ENCODE results near the gene CDKAL1. TPM values are rescaled to one million over a fixed set of nuclear protein-coding genes. Genes with fewer than 3 reads are reported as not detected.

The CDKAL1 gene
- total and polyA plus RNA-seq, 2 of the 8 experiments (the other 6 are each of a cell fraction or from before 2014, with no cell fraction given), result 8.4 to 24.6 TPM

GRCh38 chr6:20509212-20509611 lies 25.0 kb upstream of the CDKAL1 start:
- H2AFZ ChIP-seq (ENCODE audit: low read length), result no peak overlapping the region
- TF ChIP-seq, protein P1, sequence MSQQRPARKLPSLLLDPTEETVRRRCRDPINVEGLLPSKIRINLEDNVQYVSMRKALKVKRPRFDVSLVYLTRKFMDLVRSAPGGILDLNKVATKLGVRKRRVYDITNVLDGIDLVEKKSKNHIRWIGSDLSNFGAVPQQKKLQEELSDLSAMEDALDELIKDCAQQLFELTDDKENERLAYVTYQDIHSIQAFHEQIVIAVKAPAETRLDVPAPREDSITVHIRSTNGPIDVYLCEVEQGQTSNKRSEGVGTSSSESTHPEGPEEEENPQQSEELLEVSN (IDR thresholded peaks at IDR 0.05), result no peak
- TF ChIP-seq, protein P2, sequence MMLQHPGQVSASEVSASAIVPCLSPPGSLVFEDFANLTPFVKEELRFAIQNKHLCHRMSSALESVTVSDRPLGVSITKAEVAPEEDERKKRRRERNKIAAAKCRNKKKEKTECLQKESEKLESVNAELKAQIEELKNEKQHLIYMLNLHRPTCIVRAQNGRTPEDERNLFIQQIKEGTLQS (IDR thresholded peaks at IDR 0.05; ENCODE audit: insufficient read depth, low read depth, low read length), result no peak
- TF ChIP-seq SAP30 (IDR thresholded peaks at IDR 0.05; ENCODE audit: insufficient read depth, insufficient replicate concordance, low read length) (no peak), BCL11A (IDR thresholded peaks at IDR 0.05; ENCODE audit: low read depth in 2 of 2, low read length in 2 of 2) (no peak), KDM5A (IDR thresholded peaks at IDR 0.05; ENCODE audit: low read length) (no peak), ATF2 (IDR thresholded peaks at IDR 0.05; ENCODE audit: low read length) (no peak), CHD1 (IDR thresholded peaks at IDR 0.05; ENCODE audit: low read depth, low read length) (no peak), HDAC6 (IDR thresholded peaks at IDR 0.05; ENCODE audit: low read depth, low read length) (no peak), FOSL1 (IDR thresholded peaks at IDR 0.05; ENCODE audit: insufficient read depth, low read depth, low read length) (no peak)
- no peaks in the 10 kb centered on the region for H3K79me1 ChIP-seq (ENCODE audit: low read depth, low read length)
- H3K18ac ChIP-seq (ENCODE audit: extremely low read depth, low read length), result no peak overlapping the region
- no peak overlapping the region for H3K56ac ChIP-seq (replicated peaks; ENCODE audit: insufficient read length, low read depth, low read length)
- no peaks in the 10 kb centered on the region; a peak in 1 of 7 replicates for H3K27me3 ChIP-seq (replicated peaks in 1 of 4; ENCODE audit: control insufficient read depth in 3 of 4, extremely low read depth in 1 of 4, insufficient read depth in 3 of 4, low read length in 3 of 4)
- H2BK20ac ChIP-seq (ENCODE audit: low read length), result no peak overlapping the region
- DNase-seq (ENCODE audit: low read depth in 1 of 2, low spot score in 2 of 2) (no peak), FAIRE-seq (no peak)
- no peaks in the 10 kb centered on the region for H4K20me1 ChIP-seq (replicated peaks in 1 of 2; ENCODE audit: control insufficient read depth in 1 of 2, insufficient read depth in 2 of 2, low read length in 2 of 2)
- 83% methylated on average over 2 of the region's 2 CpGs; no CpG with 5 or more reads in 1 of the 2 experiments for WGBS, 2 experiments (ENCODE audit: extremely low coverage in 1 of 2, insufficient coverage in 1 of 2, insufficient read length in 1 of 2, insufficient replicate concordance in 2 of 2, low coverage in 1 of 2, low lambda C conversion rate in 2 of 2, missing lambda C conversion rate in 1 of 2)
- POLR2A ChIA-PET (ENCODE audit: partially characterized antibody), result no interaction called here
- H3K23ac ChIP-seq (ENCODE audit: insufficient read length), result no peak overlapping the region
- no peak overlapping the region for H3K27ac ChIP-seq (ENCODE audit: low read depth, low read length)
- no peak overlapping the region for H2BK15ac ChIP-seq (ENCODE audit: low read length)
- H3K4me2 ChIP-seq (ENCODE audit: insufficient read depth in 1 of 2, low read depth in 2 of 2, low read length in 2 of 2), result no peak overlapping the region
- no peaks in the 10 kb centered on the region for H3K4me1 ChIP-seq (replicated peaks in 1 of 4; ENCODE audit: control insufficient read depth in 3 of 4, insufficient read depth in 4 of 4, low read length in 3 of 4)
- no peak overlapping the region for H3K9ac ChIP-seq (replicated peaks in 1 of 4; ENCODE audit: extremely low read depth in 1 of 4, low read depth in 3 of 4, low read length in 3 of 4)
- no peak overlapping the region for H3K4ac ChIP-seq (replicated peaks; ENCODE audit: insufficient read length, low read depth, low read length)
- no peak overlapping the region for H2BK5ac ChIP-seq (ENCODE audit: low read depth, low read length)
- no peak overlapping the region for H4K91ac ChIP-seq (replicated peaks; ENCODE audit: insufficient read length, low read length)
- no peak overlapping the region for H4K5ac ChIP-seq (ENCODE audit: insufficient read length, low read depth, low read length)
- H3K14ac ChIP-seq (ENCODE audit: insufficient read length), result no peak overlapping the region
- H2BK12ac ChIP-seq (ENCODE audit: low read depth, low read length), result no peak overlapping the region
- H3K23me2 ChIP-seq (ENCODE audit: low read depth, low read length), result no peaks in the 10 kb centered on the region; the same call in 1 of the 2 replicates
- no peak overlapping the region for H2AK5ac ChIP-seq (ENCODE audit: low read depth, low read length)
- no peaks in the 10 kb centered on the region for H3K79me2 ChIP-seq (ENCODE audit: control insufficient read depth in 1 of 2, insufficient read depth in 2 of 2, low read length in 2 of 2)
- H4K8ac ChIP-seq (ENCODE audit: extremely low read depth, insufficient read depth, low read length), result no peak overlapping the region
- no peaks in the 10 kb centered on the region for H3K9me3 ChIP-seq (ENCODE audit: insufficient read depth in 2 of 2, low read depth in 1 of 2, low read length in 1 of 2)
- H3K36me3 ChIP-seq (ENCODE audit: control insufficient read depth in 2 of 4, insufficient read depth in 4 of 4, low read length in 3 of 4), result no peaks in the 10 kb centered on the region
- no peak overlapping the region for H3K4me3 ChIP-seq (ENCODE audit: extremely low read depth in 1 of 4, insufficient read depth in 2 of 4, low read depth in 3 of 4, low read length in 4 of 4)
- CTCF ChIA-PET (ENCODE audit: partially characterized antibody), result interaction anchor here (0.8 to 1.1 kb wide), 2 partner anchors 10 to 25 kb away, joined by 3 to 4 read pairs; no protein-coding TSS in a partner anchor
- no peak overlapping the region for H2BK120ac ChIP-seq (replicated peaks; ENCODE audit: low read depth, low read length)

All from H1 (cell line).